GM12801 (cell line): Measurements from ENCODE around the gene CFAP52.

ENCODE experiments used
- TF ChIP-seq, protein P1 (sequence below): IDR thresholded peaks from one replicate; pipeline ENCODE4 v1.5.1; 2011; ENCODE audit warnings: control low read depth; ENCODE audit not compliant: insufficient read length; ENCODE audit errors: extremely low read depth

The CFAP52 gene

GRCh38 chr17:9672691-9673090, 96.2 kb downstream of the CFAP52 start:
- TF ChIP-seq, protein P1, sequence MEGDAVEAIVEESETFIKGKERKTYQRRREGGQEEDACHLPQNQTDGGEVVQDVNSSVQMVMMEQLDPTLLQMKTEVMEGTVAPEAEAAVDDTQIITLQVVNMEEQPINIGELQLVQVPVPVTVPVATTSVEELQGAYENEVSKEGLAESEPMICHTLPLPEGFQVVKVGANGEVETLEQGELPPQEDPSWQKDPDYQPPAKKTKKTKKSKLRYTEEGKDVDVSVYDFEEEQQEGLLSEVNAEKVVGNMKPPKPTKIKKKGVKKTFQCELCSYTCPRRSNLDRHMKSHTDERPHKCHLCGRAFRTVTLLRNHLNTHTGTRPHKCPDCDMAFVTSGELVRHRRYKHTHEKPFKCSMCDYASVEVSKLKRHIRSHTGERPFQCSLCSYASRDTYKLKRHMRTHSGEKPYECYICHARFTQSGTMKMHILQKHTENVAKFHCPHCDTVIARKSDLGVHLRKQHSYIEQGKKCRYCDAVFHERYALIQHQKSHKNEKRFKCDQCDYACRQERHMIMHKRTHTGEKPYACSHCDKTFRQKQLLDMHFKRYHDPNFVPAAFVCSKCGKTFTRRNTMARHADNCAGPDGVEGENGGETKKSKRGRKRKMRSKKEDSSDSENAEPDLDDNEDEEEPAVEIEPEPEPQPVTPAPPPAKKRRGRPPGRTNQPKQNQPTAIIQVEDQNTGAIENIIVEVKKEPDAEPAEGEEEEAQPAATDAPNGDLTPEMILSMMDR: no peak

DNA sequence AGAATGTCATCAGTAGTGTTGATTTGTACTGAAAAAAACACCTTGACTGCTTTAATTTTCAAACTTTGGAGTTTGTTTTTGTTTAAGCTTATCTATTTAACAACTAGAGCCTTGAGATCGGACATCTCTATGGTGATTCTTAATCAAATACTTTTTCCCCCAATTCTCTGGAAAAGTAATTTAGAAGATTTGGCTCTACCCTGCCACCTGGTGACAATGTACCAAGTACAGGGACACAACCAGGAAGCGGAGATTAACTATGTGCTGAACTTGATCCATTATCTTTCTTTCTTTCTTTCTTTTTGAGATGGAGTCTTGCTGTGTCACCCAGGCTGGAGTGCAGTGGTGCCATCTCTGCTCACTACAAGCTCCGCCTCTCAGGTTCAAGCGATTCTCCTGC, 99.6 kb downstream of the CFAP52 start:
- TF ChIP-seq, protein P1: no peak

GRCh38 chr17:9676820-9677310, 100.4 kb downstream of the CFAP52 start:
- TF ChIP-seq, protein P1: no peak

DNA sequence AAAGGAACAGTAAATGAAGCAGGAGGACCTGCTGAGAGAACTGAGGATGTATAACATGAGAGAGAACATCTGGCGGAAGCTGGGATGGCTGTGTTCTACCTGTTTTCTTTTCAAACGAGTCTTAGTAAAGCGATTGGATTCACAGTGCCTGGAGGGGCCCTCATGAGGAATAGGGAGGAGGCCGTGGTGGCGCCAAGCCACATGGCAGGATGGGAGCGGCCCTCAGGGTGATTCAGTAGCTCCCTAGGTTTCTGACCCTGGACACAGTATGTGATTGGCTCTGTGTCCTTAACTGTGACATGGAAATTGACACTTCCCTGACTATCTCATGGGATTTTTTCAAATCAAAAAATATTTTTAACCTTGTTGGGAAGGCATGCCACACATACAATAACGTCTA, 101.0 kb downstream of the CFAP52 start:
- TF ChIP-seq, protein P1: no peak

DNA sequence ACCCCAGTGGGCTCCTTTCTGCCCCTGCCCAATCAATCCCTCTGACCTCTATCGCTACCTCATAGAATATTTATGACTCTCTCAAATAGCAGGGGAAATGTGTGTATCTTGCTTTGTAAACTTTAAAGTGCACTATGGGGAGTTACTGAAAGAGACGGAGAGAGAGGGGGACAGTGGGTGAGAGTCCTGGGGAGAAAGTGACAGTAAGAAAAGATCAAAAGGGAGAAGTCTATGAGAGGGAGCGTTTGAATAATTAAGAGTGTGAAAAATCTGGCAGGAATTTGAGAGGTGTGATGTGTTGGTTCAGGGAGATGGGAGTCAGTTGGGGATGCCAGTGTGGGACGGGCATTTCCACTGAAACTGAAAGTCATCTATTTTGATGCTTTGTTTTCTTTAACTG, 101.5 kb downstream of the CFAP52 start:
- TF ChIP-seq, protein P1: no peak

DNA sequence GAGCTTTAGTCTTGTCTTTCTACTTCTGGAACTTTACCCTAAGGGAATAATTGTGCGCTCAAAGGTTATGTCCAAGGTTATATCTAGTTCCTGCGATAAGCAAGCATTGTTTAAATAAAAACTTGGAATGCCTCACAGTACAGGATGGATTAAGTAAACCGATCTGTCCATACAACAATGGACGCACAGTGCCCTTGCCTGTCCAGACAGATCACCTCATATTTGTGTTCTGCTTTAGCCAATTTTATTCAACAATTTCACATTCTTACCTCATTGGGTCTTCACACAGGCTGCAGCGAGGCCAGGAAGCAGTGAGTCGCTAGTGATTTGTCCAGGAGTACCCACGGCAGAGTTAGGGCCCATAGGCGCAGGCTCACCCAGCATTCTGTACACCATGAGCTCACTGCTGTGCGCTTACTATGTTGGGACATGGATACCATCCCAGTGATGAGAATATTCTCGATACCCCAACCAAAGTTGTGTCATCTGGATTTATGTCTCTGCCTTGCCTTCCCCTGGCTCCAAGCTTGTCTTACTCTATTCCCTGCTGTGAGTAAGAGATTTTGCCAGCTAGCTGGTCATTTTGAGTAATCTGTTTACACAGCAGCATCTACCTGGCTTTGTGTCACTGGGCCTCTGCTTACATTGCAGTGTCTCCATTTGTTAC, 108.6 kb downstream of the CFAP52 start:
- TF ChIP-seq, protein P1: no peak
